HL-60/S4 treated with phorbol 12-myristate 13-acetate at 8.2 ng/mL for 4 days and 3 days (cell line): ENCODE results near the gene SLC25A21.
"Not testable (repeated sequence)": the region's sequence is repeated elsewhere in the genome, so short reads cannot be mapped to it uniquely, and the experiment has no call there.

Experiments
- in situ Hi-C: fragments of 300-500 bp; cut with MboI; formaldehyde crosslinking; loops from 2 replicates; pipeline ENCODE4 v1.15.0; 2022; ENCODE audit warnings: low sequenced_read_pairs

The SLC25A21 gene

DNA sequence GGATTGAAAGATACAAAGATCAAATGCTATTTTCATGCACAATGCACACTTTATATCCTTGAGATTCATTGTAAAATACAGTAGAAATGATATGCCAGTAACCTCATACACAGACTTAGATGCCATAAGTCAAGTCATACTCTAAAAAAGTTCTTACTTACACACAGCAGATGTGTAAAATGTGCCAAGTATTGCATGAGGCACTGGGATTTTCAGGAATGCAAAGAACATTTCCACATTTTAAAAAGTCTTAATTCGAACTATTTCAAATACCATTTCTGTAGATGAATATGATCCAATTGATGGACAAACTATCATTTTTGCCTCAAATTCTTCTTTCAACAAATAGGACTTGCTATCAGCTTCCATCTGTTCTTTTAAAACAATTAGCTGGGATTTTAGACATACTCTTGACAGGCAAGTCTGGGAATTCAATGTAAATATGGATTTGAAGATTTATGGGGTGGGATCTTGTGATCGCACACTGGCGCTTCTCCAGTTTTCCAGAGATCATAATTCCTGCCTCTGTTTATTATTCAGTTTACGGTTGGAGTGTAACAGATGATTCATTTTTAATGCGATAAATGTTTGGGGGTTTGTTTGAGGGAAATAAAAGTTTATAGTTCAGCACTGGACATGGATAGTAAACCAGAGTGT, 326.9 kb downstream of the SLC25A21 start:
- in situ Hi-C loops = no loop called here

DNA sequence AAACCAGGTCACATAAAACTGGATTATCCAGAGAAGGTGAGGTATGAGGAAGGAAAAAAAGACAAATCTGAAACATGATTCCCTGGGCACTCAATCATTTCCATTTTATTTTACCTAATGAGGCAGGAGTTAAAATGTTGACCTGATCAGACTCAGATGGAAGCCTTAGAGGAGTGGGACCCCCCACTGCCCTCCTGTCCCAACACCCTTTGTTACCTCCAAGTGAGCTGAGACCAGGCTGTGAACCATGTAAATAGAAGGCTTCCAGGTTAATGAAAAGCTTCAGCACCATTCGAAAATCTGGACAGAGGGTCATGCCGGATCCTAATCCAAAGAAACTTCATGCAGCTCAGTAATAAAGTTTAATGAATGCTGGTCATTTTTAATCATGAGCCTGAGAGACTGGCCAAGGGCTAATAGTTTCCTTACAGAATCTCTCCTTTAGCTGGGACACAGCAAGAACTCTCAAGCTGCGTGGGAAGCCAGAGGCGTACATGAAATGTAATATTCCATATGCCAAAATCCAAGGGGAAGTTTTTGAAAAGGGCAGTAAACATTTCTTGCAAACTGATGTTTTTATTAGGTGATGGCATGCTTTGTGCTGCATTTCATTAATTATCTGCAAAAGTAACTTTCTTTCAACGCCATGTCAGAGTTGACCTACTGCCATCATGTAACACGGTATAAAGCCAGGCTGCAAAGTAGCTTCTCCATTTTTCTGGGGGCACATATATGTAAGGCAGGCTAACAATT, 327.8 kb downstream of the SLC25A21 start:
- in situ Hi-C loops = no loop called here

DNA sequence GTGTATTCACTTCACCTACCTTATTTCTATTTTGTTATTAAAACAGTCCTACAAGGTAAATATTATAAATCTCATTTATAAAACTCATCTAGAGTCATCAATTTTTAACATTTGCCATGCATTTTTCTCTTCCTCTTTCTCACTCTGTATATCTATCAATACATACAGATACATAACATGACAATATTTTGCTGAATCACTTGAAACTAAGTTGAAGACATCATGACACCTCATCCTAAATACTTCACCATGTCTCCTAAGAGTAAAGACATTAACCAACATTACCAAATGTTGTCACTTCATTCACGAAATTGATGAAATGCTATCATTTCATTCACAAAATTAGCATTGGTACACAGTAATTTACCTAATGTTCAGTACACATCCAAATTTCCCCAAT, 329.0 kb downstream of the SLC25A21 start:
- in situ Hi-C loops = no loop called here

DNA sequence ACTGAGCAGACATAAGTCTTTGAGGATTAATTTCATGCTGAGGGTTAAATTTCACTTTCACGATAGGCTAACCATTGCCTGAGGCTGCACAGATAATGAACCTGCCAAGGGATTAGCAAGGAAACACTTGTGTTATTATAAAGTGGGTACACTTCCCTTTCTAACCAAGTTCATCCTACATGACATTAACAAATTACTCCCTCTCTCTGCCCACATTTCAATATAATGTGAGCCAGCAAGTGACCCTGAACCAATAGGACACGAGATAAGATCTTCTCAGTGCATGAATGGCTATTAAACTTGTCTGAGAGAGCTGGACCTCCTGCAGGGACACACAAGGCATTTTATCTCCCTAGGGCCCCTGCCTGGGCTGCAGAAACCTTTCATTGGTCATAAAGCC, 337.3 kb downstream of the SLC25A21 start:
- in situ Hi-C loops = no loop called here

DNA sequence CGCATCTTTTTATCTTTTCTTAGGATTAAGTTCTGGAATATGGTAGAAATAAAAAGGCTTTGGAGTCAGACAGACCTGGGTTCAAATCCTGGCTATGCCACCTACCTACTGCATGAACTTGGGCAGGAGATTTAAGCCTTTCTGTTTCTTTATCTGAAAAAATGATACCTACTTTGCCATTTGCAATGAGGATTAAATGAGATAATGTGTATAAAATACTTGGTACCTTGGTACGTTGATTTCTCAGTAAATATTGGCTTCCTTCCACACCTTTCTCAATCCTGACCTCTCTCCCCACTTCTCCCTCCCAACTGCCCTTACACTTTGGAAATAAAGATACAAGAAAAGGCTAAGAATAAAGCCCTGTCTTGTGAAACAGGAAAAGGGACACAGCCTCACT, 338.1 kb downstream of the SLC25A21 start:
- in situ Hi-C loops = no loop called here

DNA sequence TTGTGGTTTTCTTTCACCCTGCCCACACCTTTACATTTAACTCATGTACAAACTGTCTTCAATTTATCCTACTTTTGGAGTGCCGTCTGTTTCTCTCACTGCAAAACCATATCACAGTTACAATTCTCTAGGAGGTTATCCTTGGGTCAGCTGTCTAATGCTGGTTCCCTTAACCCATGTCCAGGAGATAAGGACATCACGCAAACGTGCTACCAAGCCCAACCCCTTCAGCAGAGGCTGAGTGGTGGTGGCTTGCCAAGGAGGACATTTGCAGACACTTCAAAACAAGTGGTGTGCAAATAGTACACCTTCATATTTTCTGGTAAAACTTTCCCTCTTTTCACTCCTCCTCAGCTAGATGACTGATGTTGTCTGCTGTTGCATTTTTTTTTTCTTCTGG, 342.9 kb downstream of the SLC25A21 start:
- in situ Hi-C loops = no loop called here

DNA sequence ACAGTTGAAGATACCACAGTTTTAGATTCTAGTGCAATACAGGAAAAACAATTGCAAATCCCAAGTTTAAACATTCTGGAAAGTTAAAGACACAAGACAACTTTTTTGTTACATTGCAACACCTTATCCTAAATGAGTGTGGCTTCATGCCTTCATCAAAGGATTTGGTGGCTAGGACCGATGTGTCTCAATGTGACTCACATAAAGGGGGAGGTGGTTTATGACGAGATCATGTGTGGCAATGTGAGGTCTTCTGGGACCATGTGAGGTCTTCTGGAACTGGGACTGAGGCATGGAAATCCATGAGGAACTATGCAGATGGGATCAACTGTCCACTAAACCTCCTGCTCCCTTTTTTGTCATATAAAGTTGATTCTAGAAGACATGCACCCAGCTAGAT, 344.5 kb downstream of the SLC25A21 start:
- in situ Hi-C loops = no loop called here

DNA sequence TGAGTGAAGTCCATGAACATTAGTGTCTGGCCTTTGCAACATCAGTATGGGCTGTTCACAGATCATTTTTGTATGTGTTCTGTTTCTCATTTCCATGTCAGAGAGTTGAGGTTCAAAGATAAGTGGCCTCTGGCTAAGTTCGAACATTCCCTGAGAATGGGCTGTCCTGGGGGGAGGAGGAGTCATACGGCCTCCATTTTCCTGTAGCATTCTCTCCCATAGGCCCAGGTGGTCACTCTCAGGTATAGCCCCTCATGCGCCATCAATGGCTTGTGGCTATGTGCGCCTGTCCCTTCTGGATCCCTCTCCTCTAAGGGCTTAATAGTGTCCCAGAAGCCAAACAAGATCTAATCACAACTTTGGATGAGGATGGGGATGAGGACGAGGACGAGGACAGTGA, 345.8 kb downstream of the SLC25A21 start:
- in situ Hi-C loops = no loop called here

DNA sequence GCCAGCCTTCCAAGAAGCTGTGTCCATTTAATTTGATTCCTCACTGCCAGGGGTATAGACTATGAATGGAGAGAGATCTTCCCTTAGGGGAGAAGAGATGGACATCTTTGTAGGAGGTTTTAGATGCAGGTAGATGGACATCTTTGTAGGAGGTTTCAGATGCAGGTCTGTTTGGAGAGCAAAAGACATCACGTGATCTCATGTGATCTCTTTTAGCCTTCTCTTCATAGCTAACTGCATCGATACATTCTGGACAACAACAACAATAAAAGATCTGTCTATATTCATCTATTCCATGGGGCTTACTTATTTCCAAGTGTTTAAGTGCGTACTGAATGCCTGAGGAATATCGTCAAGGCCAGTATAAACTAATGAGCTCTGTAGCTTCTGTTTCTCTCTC, 347.6 kb downstream of the SLC25A21 start:
- in situ Hi-C loops = no loop called here

DNA sequence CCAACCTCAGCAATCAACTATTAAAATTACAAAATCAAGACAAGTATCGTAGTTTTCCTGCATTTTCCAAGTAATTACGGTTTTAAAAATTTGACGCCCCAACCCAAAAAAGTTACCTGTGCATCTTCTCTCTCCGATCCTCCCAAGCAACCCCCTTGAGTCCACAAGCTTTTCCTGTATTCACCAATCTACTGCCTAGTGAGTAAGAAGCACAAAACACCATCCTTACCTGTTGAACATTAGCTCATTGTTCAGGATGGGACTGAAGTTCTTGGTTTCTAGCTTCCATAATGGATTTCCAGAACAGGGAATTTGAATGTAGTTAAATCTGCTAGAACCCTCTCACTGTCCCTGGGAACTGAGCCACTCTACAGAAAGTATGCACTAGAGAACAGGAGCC, 348.8 kb downstream of the SLC25A21 start:
- in situ Hi-C loops = no loop called here

DNA sequence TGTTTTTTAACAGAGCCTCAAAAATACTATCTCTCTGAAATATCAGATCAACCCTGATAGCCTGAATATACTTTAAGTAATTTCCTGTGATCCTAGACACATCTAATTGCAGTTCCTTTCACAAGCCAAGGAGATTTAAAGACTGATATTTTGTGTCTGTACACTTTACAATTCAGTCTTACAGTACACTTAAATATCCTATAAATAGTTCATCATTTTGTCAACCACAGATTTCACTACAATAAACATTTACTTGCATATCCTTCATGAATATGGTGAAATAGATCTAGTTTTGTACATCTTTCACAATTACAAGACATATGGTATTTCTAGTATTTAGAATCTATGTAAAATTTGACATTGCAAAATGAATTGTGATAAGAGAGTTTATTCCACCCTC, 349.7 kb downstream of the SLC25A21 start:
- in situ Hi-C loops = no loop called here

DNA sequence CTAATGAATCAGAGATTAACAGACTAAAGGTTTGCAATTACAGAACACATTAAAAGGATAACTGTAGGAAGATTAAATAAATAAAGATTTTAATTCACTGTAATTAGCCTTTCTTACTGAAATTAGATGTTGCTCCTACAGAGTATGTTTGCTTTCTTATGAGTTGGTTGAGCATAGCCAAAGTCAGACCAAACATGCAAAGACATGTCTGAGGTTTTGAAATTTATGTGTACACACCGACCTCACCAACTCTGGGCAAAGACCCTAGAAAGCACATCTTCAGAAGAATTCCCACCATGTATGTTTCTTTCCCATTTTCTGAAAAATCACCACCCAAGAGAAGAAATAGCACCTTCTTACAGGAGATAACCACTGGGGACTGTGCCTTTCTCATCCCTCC, 351.5 kb downstream of the SLC25A21 start:
- in situ Hi-C loops = no loop called here

DNA sequence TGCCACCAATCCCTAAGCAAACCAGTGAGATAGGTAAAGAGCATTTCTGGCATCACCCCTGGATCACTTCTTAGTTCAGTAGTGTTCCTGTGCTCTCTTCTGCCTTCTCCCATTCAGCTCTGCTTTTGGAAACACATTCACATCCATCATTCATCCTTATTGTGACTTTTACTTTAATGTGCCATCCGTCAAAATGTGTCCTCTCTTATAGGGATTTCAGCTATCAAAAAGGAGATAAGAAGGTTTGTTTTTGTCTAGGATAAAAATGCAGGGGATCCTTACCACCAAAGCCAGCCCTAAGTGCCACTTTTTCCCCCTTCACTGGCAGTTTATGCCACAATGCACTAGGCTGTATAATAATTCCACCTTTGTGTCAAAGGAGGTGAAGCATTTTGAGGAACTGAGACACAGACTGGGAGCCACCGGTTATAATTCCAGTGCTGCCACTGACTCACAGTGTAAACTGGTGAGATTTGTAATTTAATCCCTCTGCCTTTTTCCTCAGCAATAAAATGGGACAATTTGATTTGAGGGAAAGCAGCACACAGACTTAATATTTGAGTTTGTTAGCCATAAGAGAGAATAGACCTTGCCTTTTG, 352.2 kb downstream of the SLC25A21 start:
- in situ Hi-C loops = no loop called here

DNA sequence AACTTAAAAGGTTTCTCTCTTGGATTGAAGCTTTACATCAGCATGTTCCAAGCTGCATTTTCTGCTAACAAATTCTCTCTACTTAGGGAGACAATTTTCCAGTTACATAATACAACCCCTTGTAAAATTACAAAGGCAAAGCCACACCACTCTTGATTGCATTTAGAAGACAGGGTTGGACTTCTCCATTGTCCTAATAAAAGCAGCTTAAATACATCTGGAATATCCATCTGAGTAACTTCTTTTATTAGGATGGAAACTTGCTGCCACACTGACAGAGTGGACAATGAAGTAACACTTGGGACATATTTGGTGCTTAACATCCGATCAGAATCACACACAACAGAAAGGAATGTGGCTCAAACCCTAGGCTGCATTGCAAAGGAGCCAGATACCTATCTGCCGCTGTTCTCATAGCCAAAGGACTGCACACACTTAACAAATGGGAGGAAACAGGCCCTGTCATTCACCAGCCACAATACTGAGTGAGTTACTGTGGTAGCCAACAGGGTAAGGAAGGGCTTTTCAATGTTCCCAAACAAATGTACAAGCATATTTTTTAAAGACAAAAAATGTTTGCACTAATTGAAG, 353.5 kb downstream of the SLC25A21 start:
- in situ Hi-C loops = no loop called here

DNA sequence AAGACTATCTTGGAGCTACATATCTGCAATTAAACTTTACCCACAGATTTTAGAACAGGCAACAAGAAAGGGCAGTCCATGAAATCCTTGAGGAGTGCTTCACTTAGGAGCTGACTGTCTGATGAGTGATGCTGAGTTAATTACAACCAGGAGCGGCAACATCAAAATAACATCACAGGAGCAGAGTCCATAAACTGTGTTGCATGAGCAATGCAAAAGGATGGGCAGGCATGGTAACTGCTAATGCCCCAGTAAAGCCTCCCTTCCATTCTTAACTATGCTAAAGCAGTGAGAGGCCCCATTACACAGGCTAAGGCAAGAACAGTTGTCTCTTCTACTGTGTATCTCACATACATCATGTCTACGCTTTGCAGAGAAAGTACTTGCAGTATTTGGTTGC, 354.2 kb downstream of the SLC25A21 start:
- in situ Hi-C loops = no loop called here

DNA sequence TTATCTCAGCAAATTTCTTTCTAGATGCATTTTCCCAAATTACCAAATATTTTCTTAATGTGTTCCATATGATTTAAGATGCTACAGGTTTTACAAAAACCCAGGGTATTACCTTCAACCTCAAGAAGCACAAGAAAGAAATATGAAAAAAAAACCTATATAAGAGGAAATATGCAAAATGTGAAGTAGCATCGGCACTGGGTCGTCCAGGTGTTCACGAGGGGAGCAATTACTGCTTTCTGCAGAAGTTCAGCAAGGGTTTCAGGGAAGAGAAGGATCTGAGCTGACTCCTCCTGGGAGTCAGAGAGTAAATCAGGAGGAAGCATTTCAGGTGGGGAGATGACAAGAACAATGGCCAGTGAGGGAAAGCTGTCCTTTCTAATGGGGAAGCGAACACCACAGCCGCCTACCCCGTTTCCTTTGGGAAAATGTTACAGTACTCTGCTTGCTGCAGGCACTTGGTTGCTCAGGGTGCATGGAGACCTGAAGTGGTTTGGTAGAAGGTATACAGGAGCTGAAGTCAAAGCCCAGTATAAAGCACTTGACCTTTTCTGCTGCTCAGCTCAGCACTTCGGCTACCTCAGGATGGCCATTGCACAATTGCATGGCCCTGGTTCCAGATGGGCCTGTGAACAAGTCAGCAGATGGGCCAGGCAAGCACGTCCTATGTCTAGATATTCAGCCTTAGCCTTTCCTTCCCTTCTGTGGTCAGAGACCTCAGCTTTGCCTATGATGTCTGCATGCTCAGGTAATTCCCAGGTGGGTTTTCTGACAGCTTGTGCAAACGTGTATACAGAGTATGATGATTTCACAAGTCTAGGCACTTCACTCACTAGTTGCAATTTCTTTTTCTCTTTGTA, 355.1 kb downstream of the SLC25A21 start:
- in situ Hi-C loops = no loop called here

DNA sequence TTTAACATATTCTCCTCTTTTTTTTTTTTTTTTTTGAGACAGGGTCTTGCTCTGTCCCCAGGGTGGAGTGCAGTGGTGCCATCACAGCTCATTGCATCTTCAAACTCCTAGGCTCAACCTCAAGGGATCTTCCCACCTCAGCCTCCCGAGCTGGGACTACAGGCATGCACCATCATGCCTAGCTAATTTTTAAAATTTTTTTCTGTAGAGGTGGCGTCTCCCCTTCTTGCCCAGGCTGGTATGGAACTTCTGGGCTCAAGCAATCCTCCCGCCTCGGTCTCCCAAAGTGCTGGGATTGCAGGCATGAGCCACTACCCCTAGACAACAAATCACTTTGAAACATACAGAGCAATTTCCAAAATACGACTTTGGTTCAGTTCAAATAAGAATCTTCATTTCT, 355.9 kb downstream of the SLC25A21 start:
- in situ Hi-C loops = no loop called here

DNA sequence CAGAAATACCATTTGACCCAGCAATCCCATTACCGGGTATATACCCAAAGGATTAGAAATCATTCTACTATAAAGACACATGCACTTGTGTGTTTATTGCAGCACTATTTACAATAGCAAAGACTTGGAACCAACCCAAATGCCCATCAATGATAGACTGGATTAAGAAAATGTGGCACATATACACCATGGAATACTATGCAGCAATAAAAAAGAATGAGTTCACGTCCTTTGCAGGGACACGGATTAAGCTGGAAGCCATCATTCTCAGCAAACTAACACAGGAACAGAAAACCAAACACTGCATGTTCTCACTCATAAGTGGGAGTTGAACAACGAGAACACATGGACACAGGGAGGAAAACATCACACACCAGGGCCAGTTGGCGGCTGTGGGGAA, 357.6 kb downstream of the SLC25A21 start:
- in situ Hi-C loops = not testable (repeated sequence)

DNA sequence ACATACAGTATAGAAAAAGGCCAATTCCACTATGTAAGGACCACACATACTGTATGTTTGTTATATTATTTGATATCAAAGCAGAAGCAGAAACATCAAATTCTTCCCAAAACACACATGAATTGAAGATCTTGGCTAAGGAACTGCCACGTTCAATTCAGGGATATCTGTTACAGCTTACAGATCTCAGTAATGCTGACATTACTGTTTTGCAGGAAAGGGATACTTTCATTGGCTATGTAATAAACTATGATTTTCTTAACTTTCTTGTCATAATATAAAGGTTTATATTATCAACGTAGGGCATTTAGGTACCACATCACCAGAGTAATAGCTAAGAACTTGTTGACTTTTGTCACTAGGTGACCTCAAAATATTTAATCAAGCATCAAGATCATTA, 362.2 kb downstream of the SLC25A21 start:
- in situ Hi-C loops = no loop called here

DNA sequence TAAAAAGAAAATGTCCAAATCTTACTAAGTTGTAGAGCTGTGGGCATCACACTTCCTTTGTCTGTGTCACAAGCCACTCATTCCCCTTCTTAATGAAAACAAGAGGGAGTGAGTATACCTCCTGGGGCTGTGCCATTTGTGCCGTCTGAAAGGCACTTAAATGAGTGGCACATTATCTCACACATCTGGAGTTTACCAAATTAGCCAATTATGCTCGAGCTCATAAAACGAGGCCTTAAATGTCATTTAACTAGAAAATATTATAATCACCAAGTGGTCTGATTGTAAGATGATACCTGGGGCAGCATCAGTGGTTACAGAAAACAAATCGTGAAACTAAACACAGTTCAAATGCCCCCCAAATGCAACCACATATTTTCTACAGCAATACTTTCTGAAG, 364.7 kb downstream of the SLC25A21 start:
- in situ Hi-C loops = no loop called here

DNA sequence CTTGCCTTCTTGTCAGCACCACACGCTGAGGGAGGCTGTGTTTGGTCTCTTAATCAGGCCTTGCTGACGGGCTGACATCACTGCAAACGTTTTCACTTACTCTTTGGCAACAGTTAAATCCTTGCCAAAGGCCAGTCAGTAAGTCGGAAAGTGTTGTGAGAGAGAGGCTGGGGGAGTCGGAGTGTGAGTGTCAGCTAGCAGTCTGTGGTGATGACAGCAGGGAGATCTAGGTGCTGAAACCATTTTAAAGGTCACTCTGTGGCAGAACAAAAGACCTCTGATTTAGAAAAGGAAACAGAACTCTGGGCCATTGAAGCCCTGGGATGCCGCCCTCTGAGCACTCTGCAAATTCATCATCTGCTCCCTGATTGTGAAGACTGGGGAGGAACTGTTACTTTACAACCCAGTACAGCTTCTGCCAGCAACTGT, 367.3 kb downstream of the SLC25A21 start:
- in situ Hi-C loops = no loop called here
